GM19035 (cell line): Measurements from ENCODE around the gene ZDHHC14.
A peak's percentile ranks its signal among the peaks of the same experiment; 100 is the strongest.
"Not testable (repeated sequence)": the region's sequence is repeated elsewhere in the genome, so short reads cannot be mapped to it uniquely, and the experiment has no call there.

Experiments
- ATAC-seq: cut with Tn5 transposase; IDR thresholded peaks from one replicate; pipeline ENCODE4 v1.9.1; 2021; ENCODE audit not compliant: unreplicated experiment

The ZDHHC14 gene

DNA sequence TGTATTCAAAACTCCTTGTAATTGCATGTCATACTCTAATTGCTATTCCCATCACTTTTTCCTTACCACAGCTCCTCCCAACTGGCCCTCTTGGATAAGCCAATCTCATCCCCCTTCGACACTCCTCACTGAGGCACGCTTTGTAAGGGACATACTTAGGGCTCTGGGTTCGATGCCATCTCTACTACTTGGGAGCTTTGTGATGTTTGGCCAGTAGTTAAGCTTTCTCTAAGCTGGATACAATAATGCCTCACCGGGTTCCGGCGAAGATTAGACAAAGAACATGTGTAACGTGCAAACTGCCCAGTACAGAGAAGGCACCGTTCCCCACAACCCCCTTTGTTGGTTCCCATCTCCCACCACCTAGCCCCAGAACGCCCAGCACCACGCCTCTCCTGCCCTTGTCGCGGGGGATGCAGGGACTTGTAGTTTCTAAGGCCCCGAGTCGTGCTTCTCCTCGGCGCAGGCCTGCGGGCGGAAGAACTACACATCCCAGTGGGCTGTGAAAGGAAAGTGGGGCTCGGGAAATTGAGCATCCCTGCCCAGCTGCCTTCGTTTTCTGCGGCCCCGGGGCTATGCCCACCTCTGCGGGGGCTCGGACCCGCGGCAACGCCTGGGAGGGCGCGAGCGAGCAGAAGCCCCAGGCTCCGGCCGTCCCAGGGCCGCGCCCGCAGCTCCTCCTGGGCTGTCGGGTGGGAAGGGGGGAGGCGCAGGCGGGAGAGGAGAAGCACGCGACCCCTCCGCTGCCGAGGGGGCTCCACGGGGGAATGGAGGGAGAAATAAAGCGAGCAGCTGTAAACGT lies 1.1 kb upstream of the ZDHHC14 start:
- peak; percentile 71 for ATAC-seq

DNA sequence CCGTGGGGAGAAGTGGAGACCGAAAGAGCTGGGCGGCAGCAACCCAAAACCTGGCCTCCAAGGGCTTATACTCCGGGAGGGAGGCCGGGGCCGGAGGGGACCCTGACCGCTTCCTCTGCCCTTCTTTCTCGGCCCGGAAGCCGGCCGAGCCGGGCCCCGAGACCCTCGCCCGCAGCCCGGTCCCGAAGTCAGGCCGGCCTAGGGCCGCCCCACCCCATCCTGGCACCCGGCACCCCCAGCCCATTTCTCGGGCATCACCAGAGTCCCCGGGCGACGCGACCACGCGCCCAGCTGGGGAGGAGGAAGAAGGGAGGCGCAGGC lies 572 bp upstream of the ZDHHC14 start:
- ATAC-seq: peak; percentile 8

DNA sequence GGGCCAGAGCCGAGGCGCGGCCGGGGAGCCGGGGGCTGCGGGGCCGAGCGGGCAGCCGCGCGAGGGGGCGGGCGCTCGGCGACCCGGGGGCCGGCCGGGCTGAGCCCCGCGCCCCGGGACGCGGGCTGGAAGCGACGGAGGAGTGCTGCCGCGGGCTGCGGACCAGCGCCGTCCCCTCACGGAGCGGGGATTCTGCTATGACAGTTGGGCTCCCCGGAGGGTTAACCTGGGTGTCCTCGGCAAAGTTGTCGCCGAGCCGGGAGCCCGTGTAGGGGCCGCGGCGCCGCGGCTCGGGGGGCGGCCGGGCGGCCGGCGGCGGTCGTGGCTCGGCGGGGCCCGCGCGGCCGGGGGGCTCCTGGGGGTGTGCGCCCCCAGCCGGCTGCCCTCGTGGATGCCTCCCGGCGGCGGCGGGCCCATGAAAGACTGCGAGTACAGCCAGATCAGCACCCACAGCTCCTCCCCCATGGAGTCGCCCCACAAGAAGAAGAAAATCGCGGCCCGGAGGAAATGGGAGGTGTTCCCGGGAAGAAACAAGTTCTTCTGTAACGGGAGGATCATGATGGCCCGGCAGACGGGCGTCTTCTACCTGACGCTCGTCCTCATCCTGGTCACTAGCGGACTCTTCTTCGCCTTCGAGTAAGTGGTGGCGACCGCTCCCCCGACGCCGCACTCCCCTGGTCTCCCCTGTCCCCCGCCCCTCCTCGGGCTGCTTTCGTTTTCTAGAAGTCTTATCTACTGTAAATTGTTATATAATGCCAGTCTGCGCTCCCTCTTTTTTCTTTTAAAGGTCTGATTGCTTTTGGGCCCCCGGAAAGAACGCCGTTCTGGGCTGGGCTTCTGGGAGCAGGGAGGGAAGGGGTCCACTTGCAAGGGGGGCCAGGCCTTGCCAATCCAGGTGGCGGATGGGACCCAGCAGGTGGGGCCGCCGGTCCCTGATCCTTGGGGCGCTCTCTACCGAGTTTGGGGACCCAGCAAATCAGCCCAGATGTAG lies 936 bp downstream of the ZDHHC14 start:
- peak; percentile 12 for ATAC-seq

DNA sequence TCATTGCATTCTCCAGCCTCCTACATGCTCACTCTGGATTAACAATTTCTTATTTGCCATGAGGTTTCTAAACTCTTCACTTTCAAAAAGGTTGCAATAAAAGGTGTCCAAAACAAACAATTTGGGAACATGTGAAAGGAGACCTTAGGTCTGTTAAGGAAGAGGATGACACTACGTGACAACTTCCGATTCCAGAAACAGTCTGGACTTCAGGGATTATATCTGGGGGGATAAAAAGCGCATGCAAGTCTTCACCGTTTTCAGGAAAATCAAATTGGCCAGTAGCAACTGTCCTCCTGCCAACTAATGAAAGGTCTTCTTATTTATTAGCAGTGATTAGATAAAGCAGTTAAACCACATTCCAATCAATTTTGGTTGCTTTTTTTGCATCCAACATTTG lies 1.8 kb downstream of the ZDHHC14 start:
- no peak for ATAC-seq

DNA sequence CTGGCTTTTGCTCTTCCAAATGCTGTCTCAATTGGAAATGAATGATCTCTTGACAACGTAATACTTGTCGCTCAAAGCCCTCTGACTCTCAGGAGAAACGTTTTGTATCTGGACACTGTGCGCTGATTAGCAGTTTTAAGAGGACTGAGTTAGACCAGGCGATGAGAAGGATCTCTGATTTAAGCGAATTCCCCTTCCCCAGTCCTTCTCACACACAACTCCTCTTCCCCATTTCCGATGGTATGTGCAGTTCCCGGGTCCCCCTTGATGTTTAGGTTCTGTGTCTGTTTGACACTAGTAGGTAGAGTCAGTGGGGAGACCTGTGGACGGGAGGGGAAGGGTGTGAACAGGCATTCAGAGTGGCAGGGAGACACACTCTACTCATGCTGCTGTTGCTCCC lies 2.5 kb downstream of the ZDHHC14 start:
- no peak for ATAC-seq

DNA sequence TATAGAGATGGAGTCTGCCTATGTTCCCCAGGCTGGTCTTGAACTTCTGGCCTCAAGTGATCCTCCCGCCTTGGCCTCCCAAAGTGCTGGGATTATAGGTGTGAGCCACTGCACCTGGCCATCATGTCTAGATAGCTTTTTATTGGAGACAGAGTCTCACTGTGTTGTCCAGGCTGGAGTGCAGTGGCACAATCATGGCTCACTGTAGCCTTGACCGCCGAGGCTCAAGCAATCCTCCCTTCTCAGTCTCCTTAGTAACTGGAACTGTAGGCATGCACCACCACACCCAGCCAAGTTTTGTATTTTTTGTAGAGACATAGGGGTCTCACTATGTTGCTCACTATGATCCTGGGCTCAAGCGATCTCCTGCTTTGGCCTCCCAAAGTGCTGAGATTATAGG lies 4.0 kb downstream of the ZDHHC14 start:
- not testable (repeated sequence) for ATAC-seq

DNA sequence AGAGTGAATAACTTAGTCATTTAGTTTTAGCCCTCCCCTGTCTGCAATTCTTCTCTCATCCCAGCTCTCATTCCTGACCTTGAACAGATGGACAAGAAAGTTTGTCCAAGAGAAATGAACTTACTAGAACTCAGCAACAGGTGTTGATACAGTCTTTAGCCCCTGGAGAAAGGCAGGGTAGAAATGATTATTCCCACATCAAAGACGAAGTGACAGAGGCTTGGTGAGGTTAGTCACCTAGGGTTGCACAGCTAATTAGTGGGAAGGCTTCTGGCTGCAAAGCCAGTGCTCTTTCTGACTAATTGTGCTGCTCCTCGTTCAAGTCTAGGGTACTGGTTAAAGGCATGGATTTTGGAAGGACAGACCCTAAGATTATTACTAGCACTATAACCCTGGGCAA lies 4.5 kb downstream of the ZDHHC14 start:
- ATAC-seq: no peak

DNA sequence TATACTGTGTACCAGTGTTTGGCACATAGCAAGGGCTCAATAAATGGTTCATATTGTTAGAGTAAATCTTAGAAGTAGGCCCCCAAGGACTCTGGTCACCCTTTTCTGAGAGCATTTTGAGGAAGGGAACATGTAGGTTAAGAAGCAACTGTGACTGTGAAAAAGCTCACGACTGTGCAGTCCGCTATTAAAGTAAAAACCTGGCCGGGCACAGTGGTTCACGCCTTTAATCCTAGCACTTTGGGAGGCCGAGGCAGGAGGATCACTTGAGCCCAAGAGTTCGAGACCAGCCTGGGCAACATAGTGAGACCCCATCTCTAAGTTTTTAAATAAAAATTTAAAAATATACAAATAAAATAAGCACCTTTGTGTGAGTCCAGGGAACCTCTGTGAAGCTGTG lies 5.0 kb downstream of the ZDHHC14 start:
- ATAC-seq: no peak

DNA sequence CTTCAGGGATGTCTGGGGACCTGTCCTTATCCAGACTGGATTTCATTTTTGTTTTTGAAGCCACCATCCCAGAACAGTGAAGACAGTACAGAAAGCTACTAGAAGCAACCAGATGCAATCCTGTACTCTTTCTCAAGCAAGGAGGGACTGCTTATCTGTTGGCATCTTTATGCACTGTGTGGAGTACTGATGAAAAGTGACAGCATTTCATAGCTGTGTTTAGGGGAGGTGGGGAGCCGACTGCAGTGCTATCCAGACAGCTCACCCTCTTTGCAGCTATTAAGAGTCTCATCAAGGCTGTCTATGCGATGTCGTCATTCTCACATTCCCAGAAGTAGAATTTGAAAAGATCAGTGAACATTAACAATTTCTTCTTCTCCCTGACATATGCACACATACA lies 5.5 kb downstream of the ZDHHC14 start:
- no peak for ATAC-seq

DNA sequence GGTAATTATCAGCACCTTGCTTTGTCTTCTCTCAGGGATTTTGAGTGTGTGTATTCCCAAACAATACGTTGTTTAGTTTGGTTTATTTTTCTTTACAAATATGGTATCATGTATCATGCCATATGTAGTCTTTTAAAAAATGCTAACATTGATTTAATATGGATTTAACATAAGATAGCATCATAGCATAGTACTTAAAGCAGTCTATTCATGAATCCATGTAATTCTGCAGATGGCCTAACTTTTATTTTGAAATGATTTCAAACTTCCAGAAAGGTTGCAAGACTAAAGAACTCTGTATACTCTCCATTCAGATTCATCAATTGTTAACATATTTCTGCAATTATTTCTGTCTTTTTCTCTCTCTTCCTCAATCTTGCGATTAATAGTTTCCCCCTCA lies 7.9 kb downstream of the ZDHHC14 start:
- no peak for ATAC-seq

DNA sequence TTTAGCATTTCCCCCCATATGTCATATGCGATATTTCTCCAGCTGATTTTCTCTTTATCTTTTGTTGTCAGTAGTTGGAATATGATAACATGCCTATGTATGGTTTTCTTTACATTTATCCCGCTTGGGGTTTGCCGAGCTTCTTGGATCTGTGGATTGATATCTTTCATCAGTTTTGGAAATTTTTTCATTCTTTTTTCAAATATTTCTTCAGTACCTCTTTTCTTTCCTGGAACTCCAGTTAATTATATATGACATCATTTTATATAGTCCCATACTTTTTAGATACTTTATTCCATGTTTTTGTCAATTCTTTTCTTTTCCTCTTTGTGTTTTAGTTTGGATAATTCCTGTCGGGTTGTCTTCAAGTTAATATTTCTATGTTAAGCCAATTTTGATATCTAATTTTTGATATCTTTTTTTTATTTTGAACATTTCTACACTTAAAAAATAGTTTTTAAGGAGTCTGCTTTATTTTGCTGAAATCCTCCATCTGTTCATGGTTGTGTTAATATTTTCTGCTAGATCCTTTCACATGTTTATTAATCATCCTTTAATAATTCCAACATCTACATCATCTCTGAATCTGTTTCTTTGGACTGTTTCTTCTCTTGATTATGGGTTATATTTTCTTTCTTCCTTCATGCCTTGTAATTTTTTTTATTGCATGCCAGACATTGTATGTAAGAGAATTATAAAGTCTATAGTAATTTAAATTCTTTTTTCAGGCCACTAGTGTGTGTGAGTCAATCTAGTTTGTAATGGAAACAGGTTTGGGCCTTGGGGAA lies 9.5 kb downstream of the ZDHHC14 start:
- no peak for ATAC-seq

DNA sequence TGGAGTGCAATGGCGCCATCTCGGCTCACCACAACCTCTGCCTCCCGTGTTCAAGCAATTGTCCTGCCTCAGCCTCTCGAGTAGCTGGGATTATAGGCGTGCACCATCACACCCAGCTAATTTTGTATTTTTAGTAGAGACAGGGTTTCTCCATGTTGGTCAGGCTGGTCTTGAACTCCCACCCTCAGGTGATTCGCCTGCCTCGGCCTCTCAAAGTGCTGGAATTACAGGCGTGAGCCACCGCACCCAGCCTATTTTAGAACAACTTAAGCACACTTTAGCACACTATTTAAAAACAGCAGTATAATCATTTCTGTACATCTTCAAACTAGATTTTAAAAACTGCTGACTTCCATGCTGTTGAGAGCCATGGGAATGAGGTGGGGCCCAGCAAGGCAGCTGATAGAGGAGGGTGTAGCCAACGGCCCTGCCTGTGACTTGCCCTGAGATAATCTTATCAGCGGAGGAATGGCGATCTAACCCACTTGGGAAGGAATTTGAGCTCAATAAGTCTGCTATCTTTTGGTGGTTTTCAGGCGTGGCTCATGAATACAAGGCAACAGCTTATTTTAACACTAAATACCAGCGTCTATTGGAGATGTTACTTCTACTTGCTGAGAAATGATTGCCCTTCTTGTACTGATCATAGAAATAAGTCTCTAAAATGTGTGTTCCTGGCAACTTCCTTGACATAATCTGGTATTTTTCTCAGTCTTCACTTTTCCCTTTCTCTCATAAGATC lies 12.1 kb downstream of the ZDHHC14 start:
- no peak for ATAC-seq

DNA sequence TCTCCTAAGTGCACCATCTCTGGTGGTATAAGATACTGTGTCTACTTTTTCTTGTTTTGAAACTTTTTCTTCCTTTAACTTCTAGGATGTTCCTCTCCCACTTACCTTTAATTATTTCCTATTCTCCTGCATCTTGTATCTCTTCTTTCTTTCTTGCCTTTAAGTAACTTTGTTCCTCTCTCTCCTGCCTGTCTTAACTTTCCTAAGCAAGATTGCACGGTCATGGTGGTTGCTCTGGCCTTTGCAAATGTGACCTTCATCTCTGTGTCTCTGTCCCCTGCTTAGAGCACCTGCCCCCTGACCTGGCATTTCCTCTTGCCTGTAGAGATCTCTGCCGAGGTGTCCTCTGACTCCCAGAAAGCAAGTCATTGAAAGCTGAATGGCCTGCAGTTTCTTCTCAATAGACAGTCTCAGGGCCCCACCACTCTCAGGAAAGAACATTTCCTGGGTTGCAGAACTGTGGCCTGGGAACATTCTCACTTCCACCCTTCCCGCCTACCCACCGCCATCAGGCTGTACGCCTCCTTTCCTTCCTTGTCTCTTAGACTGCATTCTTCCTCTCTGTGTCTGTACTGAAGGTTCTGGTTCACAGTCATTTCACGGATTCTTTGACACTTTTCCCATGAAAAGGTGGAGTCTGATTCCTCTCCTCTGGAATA lies 12.8 kb downstream of the ZDHHC14 start:
- ATAC-seq: no peak

DNA sequence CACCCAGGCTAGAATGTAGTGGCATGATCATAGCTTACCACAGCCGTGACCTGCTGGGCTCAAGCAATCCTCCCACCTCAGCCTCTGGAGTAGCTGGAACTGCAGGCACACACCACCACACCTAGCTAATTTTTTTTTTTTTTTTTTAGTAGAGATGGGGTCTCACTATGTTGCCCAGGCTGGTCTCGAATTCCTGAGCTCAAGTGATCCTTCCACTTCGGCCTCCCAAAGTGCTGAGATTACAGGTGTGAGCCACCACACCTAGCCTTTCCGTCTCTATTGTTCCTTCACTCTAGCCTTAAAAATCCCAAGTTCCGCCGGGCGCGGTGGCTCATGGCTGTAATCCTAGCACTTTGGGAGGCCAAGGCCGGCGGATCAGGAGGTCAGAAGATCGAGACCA lies 14.2 kb downstream of the ZDHHC14 start:
- ATAC-seq: not testable (repeated sequence)

DNA sequence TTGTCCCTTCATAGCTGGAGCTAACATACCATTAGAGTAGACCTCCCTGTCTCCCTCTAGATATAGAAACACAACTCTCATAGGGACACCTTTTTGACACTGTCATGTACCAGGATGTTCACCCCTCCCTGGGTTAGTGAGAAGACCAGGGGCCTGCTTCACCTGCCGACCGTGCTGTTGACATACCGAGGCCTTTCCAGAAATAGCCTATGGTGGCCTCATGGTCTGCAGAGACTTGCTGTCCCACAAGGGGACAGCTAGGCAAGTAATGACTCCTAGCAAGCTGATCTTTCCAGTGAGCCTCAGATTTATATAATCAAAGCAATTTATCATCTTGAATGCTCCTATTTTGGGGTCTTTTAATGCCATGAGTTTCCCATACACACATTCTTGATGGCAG lies 15.0 kb downstream of the ZDHHC14 start:
- no peak for ATAC-seq

DNA sequence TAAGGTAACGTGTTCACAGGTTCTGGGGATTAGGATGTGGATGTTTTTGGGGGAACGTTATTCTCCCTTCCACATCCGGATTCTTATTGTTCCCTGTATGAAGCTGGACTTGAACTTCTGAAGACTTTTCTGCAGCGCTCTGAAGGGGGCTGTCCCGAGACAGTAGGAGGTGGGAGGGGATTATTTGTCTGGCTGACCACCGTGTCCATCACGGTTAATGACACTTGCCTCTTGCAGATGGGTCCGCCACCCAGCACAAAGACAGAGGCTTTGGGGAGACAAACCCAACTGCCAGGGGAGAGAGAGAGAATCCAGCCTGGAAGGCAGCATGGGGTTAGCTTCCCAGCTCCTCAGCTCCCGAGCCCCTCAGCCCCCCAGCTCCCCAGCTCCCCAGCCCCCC lies 16.7 kb downstream of the ZDHHC14 start:
- ATAC-seq: no peak

DNA sequence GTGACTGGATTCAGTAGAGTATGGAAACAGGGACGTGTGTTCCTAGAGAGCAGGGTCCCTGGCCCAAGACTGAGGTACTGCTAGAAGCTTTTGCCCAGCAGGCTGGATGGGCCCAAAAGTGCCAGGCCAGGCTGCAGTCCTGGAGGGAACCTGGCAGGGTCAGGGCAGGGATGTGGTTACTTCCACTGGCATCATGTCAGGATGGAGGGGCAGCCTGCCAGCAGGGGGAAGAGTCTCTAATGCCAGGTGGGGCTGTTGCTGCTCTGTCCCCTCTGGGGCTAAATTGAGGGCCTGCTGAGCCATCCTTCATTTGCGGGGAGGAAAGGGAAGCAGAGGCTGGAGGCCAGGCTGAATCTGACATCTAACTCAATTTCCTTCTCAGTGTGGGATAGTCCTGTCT lies 17.2 kb downstream of the ZDHHC14 start:
- no peak for ATAC-seq

DNA sequence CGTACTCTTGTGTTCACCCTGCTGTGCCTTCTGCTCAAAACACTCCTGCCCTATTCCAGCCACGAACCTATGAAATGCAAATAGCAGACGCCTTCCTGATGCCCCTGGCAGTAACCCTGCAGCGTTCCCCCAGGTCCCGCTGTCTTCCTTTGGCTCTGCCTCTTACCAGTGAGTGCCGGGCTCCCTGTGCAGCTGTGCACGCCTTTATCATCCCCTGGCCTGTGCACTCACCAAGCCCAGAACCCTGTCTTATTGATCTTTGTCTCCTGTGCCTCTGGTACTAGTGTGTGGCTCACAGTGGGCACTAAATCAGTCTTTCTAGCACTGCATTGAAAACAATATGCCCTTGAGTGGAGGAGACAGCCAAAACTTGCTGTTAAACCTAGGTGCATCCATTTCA lies 19.7 kb downstream of the ZDHHC14 start:
- ATAC-seq: no peak

DNA sequence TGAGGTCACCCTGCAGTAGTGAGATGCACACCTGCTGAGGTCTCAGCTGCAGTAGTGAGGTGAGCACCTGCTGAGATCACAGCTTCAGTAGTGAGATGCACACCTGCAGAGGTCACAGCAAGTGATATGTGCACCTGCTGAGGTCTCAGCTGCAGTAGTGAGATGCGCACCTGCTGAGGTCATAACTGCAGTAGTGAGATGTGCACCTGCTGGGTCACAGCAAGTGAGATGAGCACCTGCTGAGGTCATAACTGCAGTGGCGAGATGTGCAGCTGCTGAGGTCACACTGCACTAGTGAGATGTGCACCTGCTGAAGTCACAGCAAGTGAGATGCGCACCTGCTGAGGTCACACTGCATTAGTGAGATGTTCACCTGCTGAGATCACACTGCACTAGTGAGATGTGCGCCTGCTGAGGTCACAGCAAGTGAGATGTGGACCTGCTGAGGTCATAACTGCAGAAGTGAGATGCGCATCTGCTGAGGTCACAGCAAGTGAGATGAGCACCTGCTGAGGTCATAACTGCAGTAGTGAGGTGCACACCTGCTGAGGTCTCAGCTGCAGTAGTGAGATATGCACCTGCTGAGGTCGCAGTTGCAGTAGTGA lies 20.8 kb downstream of the ZDHHC14 start:
- no peak for ATAC-seq
